ENCODE results near the gene OSBP. TPM values are rescaled to one million over a fixed set of nuclear protein-coding genes. Genes with fewer than 3 reads are reported as not detected.

Gene OSBP
- total and polyA plus RNA-seq, 9 of the 15 experiments (the other 6 are each of a cell fraction or from before 2014, with no cell fraction given), result 11.7 to 49.0 (median 28.7) TPM

- TF ChIP-seq MEF2D (tag; conservative IDR thresholded peaks at IDR 0.05; ENCODE audit: low read depth), result 0 out of 2 replicates have a peak, but pooled peaks have one; percentile 39
- TF ChIP-seq CREM (IDR thresholded peaks at IDR 0.05; ENCODE audit: low read depth), result peak; percentile 80
- peak; percentile 18; the same call in 1 of the 2 replicates for TF ChIP-seq NFE2 (IDR thresholded peaks at IDR 0.05; ENCODE audit: low read depth)
- TF ChIP-seq E2F5 (CRISPR knock-in tag; IDR thresholded peaks at IDR 0.05), result 0 out of 2 replicates have a peak, but pooled peaks have one; percentile 15
- TF ChIP-seq MCM2 (IDR thresholded peaks at IDR 0.05; ENCODE audit: low read depth), result no peak
- TF ChIP-seq RBM39 (optimal IDR thresholded peaks at IDR 0.05; ENCODE audit: low read depth, low read length), result peak; percentile 95
- no peak for TF ChIP-seq CTCFL (IDR thresholded peaks at IDR 0.05; ENCODE audit: borderline replicate concordance, insufficient read depth, low read depth, low read length, poor library complexity, severe bottlenecking)
- TF ChIP-seq MCM7 (IDR thresholded peaks at IDR 0.05), result 0 out of 4 replicates have a peak, but pooled peaks of 1 of the 2 experiments have one; percentile 11
- TF ChIP-seq BCLAF1 (IDR thresholded peaks at IDR 0.05; ENCODE audit: borderline replicate concordance in 1 of 2, control insufficient read depth in 1 of 2, low read depth in 2 of 2, low read length in 1 of 2), result 0 out of 4 replicates have a peak, but pooled peaks of 1 of the 2 experiments have one; percentile 11
- TF ChIP-seq BRF1 (IDR thresholded peaks at IDR 0.05; ENCODE audit: borderline replicate concordance, extremely low read depth, insufficient read length), result peak; percentile 3
- peak in 1 of 2 experiments; percentile 56; a peak in 1 of 4 replicates for TF ChIP-seq RCOR1 (IDR thresholded peaks at IDR 0.05; ENCODE audit: borderline replicate concordance in 1 of 2, low read depth in 2 of 2, low read length in 2 of 2)
- TF ChIP-seq YY1 (IDR thresholded peaks at IDR 0.05; ENCODE audit: borderline replicate concordance in 1 of 3, control insufficient read depth in 1 of 3, extremely low read depth in 1 of 3, insufficient read depth in 3 of 3, insufficient read length in 1 of 3, insufficient replicate concordance in 2 of 3, low read depth in 1 of 3, low read length in 2 of 3), result peak in 1 of 3 experiments; percentile 72
- TF ChIP-seq PHF20 (IDR thresholded peaks at IDR 0.05; ENCODE audit: partially characterized antibody), result no peak
- TF ChIP-seq HDAC2 (IDR thresholded peaks at IDR 0.05), result peak; percentile 62; the same call in 1 of the 2 replicates
- TF ChIP-seq CLOCK (CRISPR knock-in tag; IDR thresholded peaks at IDR 0.05; ENCODE audit: borderline replicate concordance), result 0 out of 2 replicates have a peak, but pooled peaks have one; percentile 20
- no peak for TF ChIP-seq ATF1 (CRISPR knock-in tag; IDR thresholded peaks at IDR 0.05)
- TF ChIP-seq ATF1 (tag; IDR thresholded peaks at IDR 0.05), result peak; percentile 80
Observed at GRCh38 chr11:59550842-59551658, 64.5 kb downstream of the OSBP start (continued).

Data from K562 (cell line).